ENCODE measurements around the gene TTC7B.

DNA sequence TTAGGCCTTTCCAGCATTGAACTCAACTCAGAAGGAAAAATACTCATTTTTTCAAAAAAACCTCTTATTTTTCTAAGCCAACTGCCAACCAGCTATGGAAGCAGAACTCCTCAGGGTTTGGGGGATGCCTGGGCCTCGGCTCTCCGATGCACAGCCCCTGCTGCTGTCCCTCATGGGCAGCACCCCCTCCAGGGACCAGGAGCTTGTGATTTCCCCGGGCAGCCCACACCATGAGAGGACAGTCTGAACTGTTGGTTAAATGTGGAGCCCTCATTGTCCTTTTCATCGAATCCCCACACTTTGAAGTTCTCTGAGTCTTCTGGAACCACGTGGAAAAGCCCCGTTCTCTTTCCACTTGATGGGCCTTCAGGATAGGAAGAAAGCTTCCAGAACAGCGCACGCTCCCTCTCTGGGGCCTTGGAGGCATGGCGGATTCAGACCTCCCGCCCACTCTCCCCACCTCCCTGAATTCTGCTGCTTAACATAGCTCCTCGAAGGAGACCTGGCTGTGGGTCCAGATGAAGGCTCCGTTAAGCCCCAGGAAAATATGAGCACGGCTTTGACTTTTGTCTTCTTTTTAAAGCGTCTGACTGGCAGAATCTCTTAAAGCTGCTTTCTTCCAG is 262.8 kb downstream of the TTC7B start:
- TF ChIP-seq POLR2A (IDR thresholded peaks at IDR 0.05), result no peak
- TF ChIP-seq, protein P1, sequence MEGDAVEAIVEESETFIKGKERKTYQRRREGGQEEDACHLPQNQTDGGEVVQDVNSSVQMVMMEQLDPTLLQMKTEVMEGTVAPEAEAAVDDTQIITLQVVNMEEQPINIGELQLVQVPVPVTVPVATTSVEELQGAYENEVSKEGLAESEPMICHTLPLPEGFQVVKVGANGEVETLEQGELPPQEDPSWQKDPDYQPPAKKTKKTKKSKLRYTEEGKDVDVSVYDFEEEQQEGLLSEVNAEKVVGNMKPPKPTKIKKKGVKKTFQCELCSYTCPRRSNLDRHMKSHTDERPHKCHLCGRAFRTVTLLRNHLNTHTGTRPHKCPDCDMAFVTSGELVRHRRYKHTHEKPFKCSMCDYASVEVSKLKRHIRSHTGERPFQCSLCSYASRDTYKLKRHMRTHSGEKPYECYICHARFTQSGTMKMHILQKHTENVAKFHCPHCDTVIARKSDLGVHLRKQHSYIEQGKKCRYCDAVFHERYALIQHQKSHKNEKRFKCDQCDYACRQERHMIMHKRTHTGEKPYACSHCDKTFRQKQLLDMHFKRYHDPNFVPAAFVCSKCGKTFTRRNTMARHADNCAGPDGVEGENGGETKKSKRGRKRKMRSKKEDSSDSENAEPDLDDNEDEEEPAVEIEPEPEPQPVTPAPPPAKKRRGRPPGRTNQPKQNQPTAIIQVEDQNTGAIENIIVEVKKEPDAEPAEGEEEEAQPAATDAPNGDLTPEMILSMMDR (IDR thresholded peaks at IDR 0.05), result no peak

Measured in esophagus squamous epithelium (tissue), 4 donors.